Caco-2 (cell line): ENCODE data around the gene ENDOD1. TPM values are rescaled to one million over a fixed set of nuclear protein-coding genes. Genes with fewer than 3 reads are reported as not detected.

Source experiments
- BruUV-seq: library from RNA; stranded (reverse); fragments of 400-500 nt; replicated peaks from 2 replicates; lab custom pipeline; 2021; lab: Mats Ljungman, UMichigan
- CTCF ChIA-PET: fragments of 300-600 bp; sonication (Branson Sonifier 250); formaldehyde crosslinking; loops from one replicate; lab custom pipeline; 2022; ENCODE audit warnings: antibody characterized with exemption; lab: Charles Lee
- POLR2A ChIA-PET: fragments of 300-600 bp; sonication (Branson Sonifier 250); formaldehyde crosslinking; loops from one replicate; lab custom pipeline; 2022; ENCODE audit warnings: antibody characterized with exemption; lab: Charles Lee
- DNase-seq, 2 experiments: peaks; one replicate each; pipeline versions ENCODE4 v3.0.0 to v3.0.0-alpha.2; 2020 to 2022
- H3K27me3 ChIP-seq: replicated peaks from 2 replicates; pipeline ENCODE4 v1.6.0; 2011; ENCODE audit warnings: low read length; ENCODE audit not compliant: control insufficient read depth, insufficient read depth
- H3K36me3 ChIP-seq: 2 replicates; pipeline ENCODE4 v1.5.1; 2011; ENCODE audit warnings: low read length; ENCODE audit not compliant: control insufficient read depth, insufficient read depth
- H3K4me1 ChIP-seq: fragments of 250-450 bp; sonication (Bioruptor Pico); 2 replicates; pipeline ENCODE4 v1.5.1; 2020; ENCODE audit warnings: mild to moderate bottlenecking
- H3K4me3 ChIP-seq: 2 replicates; pipeline ENCODE4 v1.5.1; 2011; ENCODE audit warnings: low read depth, mild to moderate bottlenecking, control low read depth, low read length
- H3K9me3 ChIP-seq: fragments of 250-450 bp; sonication (Bioruptor Pico); 2 replicates; pipeline ENCODE4 v1.5.1; 2020; ENCODE audit warnings: mild to moderate bottlenecking, moderate library complexity
- H3K27ac Mint-ChIP-seq: one replicate; pipeline ENCODE4 v1.8.0; 2022; ENCODE audit warnings: mixed read lengths; ENCODE audit not compliant: unreplicated experiment
- H3K27me3 Mint-ChIP-seq: one replicate; pipeline ENCODE4 v1.8.0; 2022; ENCODE audit warnings: mixed read lengths; ENCODE audit not compliant: insufficient read depth, unreplicated experiment
- H3K36me3 Mint-ChIP-seq: one replicate; pipeline ENCODE4 v1.8.0; 2022; ENCODE audit warnings: mild to moderate bottlenecking, mixed read lengths; ENCODE audit not compliant: insufficient read depth, unreplicated experiment
- H3K4me1 Mint-ChIP-seq: one replicate; pipeline ENCODE4 v1.8.0; 2022; ENCODE audit warnings: low read depth, mixed read lengths; ENCODE audit not compliant: unreplicated experiment
- H3K4me3 Mint-ChIP-seq: one replicate; pipeline ENCODE4 v1.8.0; 2022; ENCODE audit warnings: mild to moderate bottlenecking, moderate library complexity, mixed read lengths; ENCODE audit not compliant: unreplicated experiment
- H3K9me3 Mint-ChIP-seq: one replicate; pipeline ENCODE4 v1.8.0; 2022; ENCODE audit warnings: mixed read lengths; ENCODE audit not compliant: unreplicated experiment
- intact Hi-C: fragments of 100-400 bp; cut with micrococcal nuclease; formaldehyde crosslinking; loops from one replicate; pipeline ENCODE4 v1.10.0; 2022; ENCODE audit not compliant: unreplicated experiment
- total RNA-seq: library from RNA; stranded (reverse); gene quantifications from 2 replicates; pipeline ENCODE4 v1.2.3, GENCODE V29; 2022
- TF ChIP-seq, protein P1 (sequence below), 2 experiments: fragments of 200-600 bp in 1 of 2; IDR thresholded peaks; 1 replicate in 1 of 2; 2 replicates in 1 of 2; pipeline versions ENCODE4 v1.5.1 to v1.8.0; 2011 to 2022; ENCODE audit warnings: antibody characterized with exemption in 1 of 2, control low read depth in 1 of 2, inconsistent platforms in 1 of 2, low read depth in 1 of 2, low read length in 1 of 2, mild to moderate bottlenecking in 1 of 2, moderate library complexity in 1 of 2; ENCODE audit not compliant: insufficient read depth in 1 of 2, severe bottlenecking in 1 of 2, unreplicated experiment in 1 of 2

ENDOD1 gene
- total RNA-seq, 1 experiment from 2014 or later = 22.7 TPM

DNA sequence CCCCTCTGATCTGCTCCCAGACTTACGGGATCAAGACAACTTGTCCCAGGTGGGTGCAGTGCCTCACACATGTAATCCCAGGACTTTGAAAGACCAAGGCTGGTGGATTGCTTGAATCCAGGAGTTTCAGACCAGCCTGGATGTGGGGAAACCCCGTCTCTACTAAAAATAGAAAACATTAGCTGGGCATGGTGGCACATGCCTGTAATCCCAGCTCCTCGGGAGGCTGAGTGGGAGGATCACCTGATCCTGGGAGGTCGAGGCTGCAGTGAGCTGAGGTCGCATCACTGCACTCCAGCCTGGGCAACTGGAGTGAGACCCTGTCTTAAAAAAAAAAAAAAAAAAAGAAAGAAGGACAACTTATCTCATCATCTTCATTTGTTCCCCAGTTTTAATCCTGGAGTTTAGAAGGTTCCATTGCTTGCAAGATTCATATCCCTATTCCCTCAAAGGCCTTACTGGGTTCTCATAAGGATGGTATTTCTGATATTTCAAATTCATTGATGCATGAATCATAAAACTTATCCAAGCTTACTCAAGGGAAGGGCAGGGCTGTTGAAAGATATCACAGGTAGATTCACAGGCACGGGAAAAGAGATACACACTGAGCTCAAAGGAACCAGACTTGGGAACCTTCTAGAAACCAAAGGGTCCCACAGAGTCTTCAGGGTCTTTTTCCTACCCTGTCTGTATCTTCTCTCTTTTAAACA, 14.6 kb downstream of the ENDOD1 start:
- H3K27ac Mint-ChIP-seq = no peak overlapping the region
- H3K9me3 Mint-ChIP-seq = no peaks in the 10 kb centered on the region
- H3K9me3 ChIP-seq = no peaks in the 10 kb centered on the region
- H3K4me3 ChIP-seq = no peak overlapping the region
- no TSS peak for BruUV-seq
- no peaks in the 10 kb centered on the region for H3K4me1 Mint-ChIP-seq
- POLR2A ChIA-PET = interaction anchor here (0.7 kb wide), 1 partner anchor 11 kb away, joined by 5 read pairs; no protein-coding TSS in a partner anchor
- CTCF ChIA-PET = no interaction called here
- intact Hi-C loops = no loop called here
- H3K27me3 Mint-ChIP-seq = no peaks in the 10 kb centered on the region
- no peak overlapping the region for H3K4me3 Mint-ChIP-seq
- peaks cover 20% of the 10 kb centered on the region for H3K4me1 ChIP-seq
- H3K36me3 ChIP-seq = no peaks in the 10 kb centered on the region; the same call in 1 of the 2 replicates
- no peak for DNase-seq
- no peaks in the 10 kb centered on the region for H3K27me3 ChIP-seq
- TF ChIP-seq, protein P1, sequence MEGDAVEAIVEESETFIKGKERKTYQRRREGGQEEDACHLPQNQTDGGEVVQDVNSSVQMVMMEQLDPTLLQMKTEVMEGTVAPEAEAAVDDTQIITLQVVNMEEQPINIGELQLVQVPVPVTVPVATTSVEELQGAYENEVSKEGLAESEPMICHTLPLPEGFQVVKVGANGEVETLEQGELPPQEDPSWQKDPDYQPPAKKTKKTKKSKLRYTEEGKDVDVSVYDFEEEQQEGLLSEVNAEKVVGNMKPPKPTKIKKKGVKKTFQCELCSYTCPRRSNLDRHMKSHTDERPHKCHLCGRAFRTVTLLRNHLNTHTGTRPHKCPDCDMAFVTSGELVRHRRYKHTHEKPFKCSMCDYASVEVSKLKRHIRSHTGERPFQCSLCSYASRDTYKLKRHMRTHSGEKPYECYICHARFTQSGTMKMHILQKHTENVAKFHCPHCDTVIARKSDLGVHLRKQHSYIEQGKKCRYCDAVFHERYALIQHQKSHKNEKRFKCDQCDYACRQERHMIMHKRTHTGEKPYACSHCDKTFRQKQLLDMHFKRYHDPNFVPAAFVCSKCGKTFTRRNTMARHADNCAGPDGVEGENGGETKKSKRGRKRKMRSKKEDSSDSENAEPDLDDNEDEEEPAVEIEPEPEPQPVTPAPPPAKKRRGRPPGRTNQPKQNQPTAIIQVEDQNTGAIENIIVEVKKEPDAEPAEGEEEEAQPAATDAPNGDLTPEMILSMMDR (IDR thresholded peaks at IDR 0.05; ENCODE audit: insufficient read depth in 1 of 2, low read depth in 1 of 2, low read length in 1 of 2, severe bottlenecking in 1 of 2, unreplicated experiment in 1 of 2) = no peak
- no peaks in the 10 kb centered on the region for H3K36me3 Mint-ChIP-seq

DNA sequence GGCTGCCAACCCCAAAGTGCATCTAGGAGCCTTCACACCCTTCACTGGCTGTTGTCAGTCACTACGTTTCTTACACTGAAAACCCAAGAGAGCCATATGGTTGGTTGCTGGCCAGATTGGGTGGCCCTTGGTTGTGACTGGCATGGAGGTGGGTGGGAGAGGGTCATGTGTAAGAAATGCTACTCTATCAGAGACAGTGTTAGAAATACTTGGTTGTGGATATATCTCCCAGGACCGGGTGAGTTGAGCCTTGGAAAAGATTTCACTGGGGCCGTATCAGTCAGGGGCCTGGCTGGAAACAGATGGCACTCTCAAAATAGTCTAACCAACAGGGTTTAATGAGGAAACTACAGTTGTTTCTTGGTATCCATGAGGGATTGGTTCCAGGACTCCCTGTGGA, 15.2 kb downstream of the ENDOD1 start:
- Histone ChIP-seq H3K9me3 (no peaks in the 10 kb centered on the region), H3K4me1 (peaks cover 20% of the 10 kb centered on the region), H3K4me3 (no peak overlapping the region), H3K36me3 (no peaks in the 10 kb centered on the region; the same call in 1 of the 2 replicates), H3K27me3 (no peaks in the 10 kb centered on the region)
- BruUV-seq = no TSS peak
- intact Hi-C loops = no loop called here
- CTCF ChIA-PET = no interaction called here
- TF ChIP-seq, protein P1 (IDR thresholded peaks at IDR 0.05; ENCODE audit: insufficient read depth in 1 of 2, low read depth in 1 of 2, low read length in 1 of 2, severe bottlenecking in 1 of 2, unreplicated experiment in 1 of 2) = no peak
- no peak overlapping the region for H3K27ac Mint-ChIP-seq
- POLR2A ChIA-PET = interaction anchor here (0.7 kb wide), 1 partner anchor 12 kb away, joined by 5 read pairs; no protein-coding TSS in a partner anchor
- DNase-seq = no peak
- no peaks in the 10 kb centered on the region for H3K27me3 Mint-ChIP-seq
- H3K36me3 Mint-ChIP-seq = no peaks in the 10 kb centered on the region
- no peak overlapping the region for H3K4me3 Mint-ChIP-seq
- H3K9me3 Mint-ChIP-seq = no peaks in the 10 kb centered on the region
- H3K4me1 Mint-ChIP-seq = peaks cover 5% of the 10 kb centered on the region

DNA sequence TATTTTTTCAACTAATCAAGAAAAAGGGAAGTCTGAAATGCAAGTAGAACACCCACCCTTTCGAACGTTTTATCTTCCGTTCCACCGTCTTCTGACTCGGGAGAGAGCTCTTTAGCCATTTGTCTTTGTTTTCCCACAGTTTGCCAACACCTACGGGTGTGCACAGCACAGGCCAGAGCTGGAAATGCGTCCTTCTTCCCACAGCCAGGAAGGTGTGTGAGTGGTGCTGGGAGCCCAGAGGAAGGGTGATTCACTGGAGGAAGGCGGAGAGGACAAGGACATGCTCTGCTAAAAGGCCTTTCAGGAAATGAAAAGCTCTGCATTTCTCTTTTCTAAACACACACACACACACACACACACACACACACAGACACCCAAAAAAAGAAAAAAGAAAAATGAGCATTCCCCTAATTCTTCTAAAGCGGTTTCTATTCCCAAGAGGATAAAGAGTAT, 18.5 kb downstream of the ENDOD1 start:
- POLR2A ChIA-PET = interaction anchor here (1.3 kb wide), 1 partner anchor 18 kb away, joined by 5 read pairs; no protein-coding TSS in a partner anchor
- no peak overlapping the region for H3K4me3 ChIP-seq

More for the DNA sequence above, 18.5 kb downstream of the ENDOD1 start:
- Mint-ChIP-seq H3K27ac (no peak overlapping the region), H3K4me1 (peaks cover 18% of the 10 kb centered on the region), H3K9me3 (no peaks in the 10 kb centered on the region), H3K27me3 (no peaks in the 10 kb centered on the region), H3K36me3 (no peaks in the 10 kb centered on the region), H3K4me3 (no peak overlapping the region)
- H3K36me3 ChIP-seq = no peaks in the 10 kb centered on the region; the same call in 1 of the 2 replicates
- TF ChIP-seq, protein P1 (IDR thresholded peaks at IDR 0.05; ENCODE audit: insufficient read depth in 1 of 2, low read depth in 1 of 2, low read length in 1 of 2, severe bottlenecking in 1 of 2, unreplicated experiment in 1 of 2) = no peak
- no peak for DNase-seq
- peaks cover 28% of the 10 kb centered on the region for H3K4me1 ChIP-seq
- H3K9me3 ChIP-seq = no peaks in the 10 kb centered on the region
- no peaks in the 10 kb centered on the region for H3K27me3 ChIP-seq
- BruUV-seq = no TSS peak
- intact Hi-C loops = no loop called here
- CTCF ChIA-PET = interaction anchor here (0.9 to 1.7 kb wide), 3 partner anchors 15 to 44 kb away, joined by 3 to 5 read pairs (median 4); no protein-coding TSS in a partner anchor
